Measurements from ENCODE around the gene OTX2. TPM values are rescaled to one million over a fixed set of nuclear protein-coding genes. Genes with fewer than 3 reads are reported as not detected.

The OTX2 gene
- total RNA-seq, 1 donor from 2014 or later, result 0.27 TPM

DNA sequence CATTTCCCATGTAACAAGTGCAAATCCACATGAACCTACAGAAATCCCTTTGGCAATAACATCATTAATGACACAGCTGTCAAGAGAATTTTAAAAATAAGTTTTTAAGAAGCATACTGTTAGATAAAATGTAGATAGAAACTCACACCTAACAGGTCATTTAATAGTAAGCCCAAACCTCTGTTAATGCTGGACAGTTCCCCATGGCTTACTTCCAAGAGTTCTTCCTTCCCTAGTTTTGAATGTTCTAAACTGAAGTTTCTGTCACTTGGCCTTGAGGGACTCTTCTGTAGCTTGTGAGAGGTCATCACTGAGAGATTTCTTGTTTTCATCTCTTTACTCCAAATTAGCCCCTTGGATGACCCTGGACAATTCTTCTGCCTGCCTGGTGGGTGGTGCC, 22.7 kb downstream of the OTX2 start:
- Mint-ChIP-seq H3K9me3 (no peaks in the 10 kb centered on the region), H3K36me3 (no peaks in the 10 kb centered on the region), H3K4me1 (no peaks in the 10 kb centered on the region), H3K27me3 (ENCODE audit: low read depth) (peaks cover 90% of the 10 kb centered on the region), H3K27ac (no peak overlapping the region), H3K4me3 (no peak overlapping the region)
- TF ChIP-seq, protein P1, sequence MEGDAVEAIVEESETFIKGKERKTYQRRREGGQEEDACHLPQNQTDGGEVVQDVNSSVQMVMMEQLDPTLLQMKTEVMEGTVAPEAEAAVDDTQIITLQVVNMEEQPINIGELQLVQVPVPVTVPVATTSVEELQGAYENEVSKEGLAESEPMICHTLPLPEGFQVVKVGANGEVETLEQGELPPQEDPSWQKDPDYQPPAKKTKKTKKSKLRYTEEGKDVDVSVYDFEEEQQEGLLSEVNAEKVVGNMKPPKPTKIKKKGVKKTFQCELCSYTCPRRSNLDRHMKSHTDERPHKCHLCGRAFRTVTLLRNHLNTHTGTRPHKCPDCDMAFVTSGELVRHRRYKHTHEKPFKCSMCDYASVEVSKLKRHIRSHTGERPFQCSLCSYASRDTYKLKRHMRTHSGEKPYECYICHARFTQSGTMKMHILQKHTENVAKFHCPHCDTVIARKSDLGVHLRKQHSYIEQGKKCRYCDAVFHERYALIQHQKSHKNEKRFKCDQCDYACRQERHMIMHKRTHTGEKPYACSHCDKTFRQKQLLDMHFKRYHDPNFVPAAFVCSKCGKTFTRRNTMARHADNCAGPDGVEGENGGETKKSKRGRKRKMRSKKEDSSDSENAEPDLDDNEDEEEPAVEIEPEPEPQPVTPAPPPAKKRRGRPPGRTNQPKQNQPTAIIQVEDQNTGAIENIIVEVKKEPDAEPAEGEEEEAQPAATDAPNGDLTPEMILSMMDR (IDR thresholded peaks at IDR 0.05; ENCODE audit: unreplicated experiment), result no peak
- DNase-seq (ENCODE audit: low spot score in 2 of 2, unreplicated experiment in 2 of 2), result no peak

- DNase-seq (ENCODE audit: low spot score in 2 of 2, unreplicated experiment in 2 of 2), result no peak
- no peak overlapping the region for H3K27ac Mint-ChIP-seq
- no peak overlapping the region for H3K4me3 Mint-ChIP-seq
- no peaks in the 10 kb centered on the region for H3K36me3 Mint-ChIP-seq
- no peaks in the 10 kb centered on the region for H3K4me1 Mint-ChIP-seq
- TF ChIP-seq, protein P1 (IDR thresholded peaks at IDR 0.05; ENCODE audit: unreplicated experiment), result no peak
- H3K27me3 Mint-ChIP-seq (ENCODE audit: low read depth), result peaks cover 65% of the 10 kb centered on the region
- no peaks in the 10 kb centered on the region for H3K9me3 Mint-ChIP-seq
Measured at GRCh38 chr14:56782711-56783110, 27.6 kb downstream of the OTX2 start.

DNA sequence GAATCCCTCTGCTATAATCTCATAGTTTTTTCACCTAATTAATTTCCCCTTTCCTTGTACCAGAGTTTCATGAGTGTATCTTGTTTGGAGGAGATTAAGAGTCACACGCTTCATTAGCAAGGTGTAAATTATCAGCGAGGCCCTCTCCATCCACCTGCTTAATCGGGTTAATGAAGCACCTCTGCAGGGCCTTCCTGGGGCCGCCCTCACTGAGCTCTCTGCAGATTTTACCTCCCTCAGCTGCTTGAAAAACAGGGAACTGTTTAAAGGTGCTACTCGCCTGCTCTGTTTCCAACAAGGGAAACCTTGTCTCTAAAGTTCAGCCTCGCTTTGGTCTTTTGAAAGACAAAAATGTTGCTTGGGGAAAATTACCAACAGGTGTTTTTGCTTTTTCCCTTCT, 35.8 kb downstream of the OTX2 start:
- Mint-ChIP-seq H3K36me3 (no peaks in the 10 kb centered on the region), H3K27me3 (ENCODE audit: low read depth) (peaks cover 66% of the 10 kb centered on the region), H3K27ac (no peak overlapping the region), H3K9me3 (no peaks in the 10 kb centered on the region), H3K4me3 (no peak overlapping the region), H3K4me1 (no peaks in the 10 kb centered on the region)
- no peak for DNase-seq (ENCODE audit: low spot score in 2 of 2, unreplicated experiment in 2 of 2)
- TF ChIP-seq, protein P1 (IDR thresholded peaks at IDR 0.05; ENCODE audit: unreplicated experiment), result no peak

DNA sequence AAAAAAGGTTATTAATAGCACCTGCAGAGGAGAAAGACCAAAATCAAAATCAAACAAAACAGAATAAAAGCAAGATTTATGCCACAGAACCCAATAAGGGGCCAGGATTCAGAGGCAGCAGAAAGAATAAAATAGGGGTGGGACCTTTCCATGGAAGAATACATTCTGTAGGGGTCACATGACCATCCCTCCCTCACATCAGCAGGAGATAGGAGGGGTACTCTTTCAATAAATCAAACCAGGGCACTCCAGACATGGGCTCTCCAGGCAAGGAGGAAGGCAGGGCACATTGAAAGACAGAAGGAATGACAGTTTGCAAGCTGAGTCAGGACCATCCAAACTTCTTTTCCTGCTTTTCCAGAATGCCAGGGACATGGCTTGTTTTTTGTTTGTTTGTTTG, 39.8 kb downstream of the OTX2 start:
- Mint-ChIP-seq H3K4me1 (no peaks in the 10 kb centered on the region), H3K4me3 (no peak overlapping the region), H3K36me3 (no peaks in the 10 kb centered on the region), H3K9me3 (no peaks in the 10 kb centered on the region), H3K27ac (no peak overlapping the region), H3K27me3 (ENCODE audit: low read depth) (peaks cover 37% of the 10 kb centered on the region)
- DNase-seq (ENCODE audit: low spot score in 2 of 2, unreplicated experiment in 2 of 2), result no peak
- TF ChIP-seq, protein P1 (IDR thresholded peaks at IDR 0.05; ENCODE audit: unreplicated experiment), result no peak

GRCh38 chr14:56760164-56760914, 49.9 kb downstream of the OTX2 start:
- Mint-ChIP-seq H3K4me1 (no peaks in the 10 kb centered on the region), H3K27ac (no peak overlapping the region), H3K36me3 (no peaks in the 10 kb centered on the region), H3K4me3 (no peak overlapping the region), H3K27me3 (ENCODE audit: low read depth) (peaks cover 22% of the 10 kb centered on the region), H3K9me3 (no peaks in the 10 kb centered on the region)
- DNase-seq (ENCODE audit: low spot score in 2 of 2, unreplicated experiment in 2 of 2), result no peak
- TF ChIP-seq, protein P1 (IDR thresholded peaks at IDR 0.05; ENCODE audit: unreplicated experiment), result no peak
